ENCODE data around the gene LENG8.

Gene LENG8

DNA sequence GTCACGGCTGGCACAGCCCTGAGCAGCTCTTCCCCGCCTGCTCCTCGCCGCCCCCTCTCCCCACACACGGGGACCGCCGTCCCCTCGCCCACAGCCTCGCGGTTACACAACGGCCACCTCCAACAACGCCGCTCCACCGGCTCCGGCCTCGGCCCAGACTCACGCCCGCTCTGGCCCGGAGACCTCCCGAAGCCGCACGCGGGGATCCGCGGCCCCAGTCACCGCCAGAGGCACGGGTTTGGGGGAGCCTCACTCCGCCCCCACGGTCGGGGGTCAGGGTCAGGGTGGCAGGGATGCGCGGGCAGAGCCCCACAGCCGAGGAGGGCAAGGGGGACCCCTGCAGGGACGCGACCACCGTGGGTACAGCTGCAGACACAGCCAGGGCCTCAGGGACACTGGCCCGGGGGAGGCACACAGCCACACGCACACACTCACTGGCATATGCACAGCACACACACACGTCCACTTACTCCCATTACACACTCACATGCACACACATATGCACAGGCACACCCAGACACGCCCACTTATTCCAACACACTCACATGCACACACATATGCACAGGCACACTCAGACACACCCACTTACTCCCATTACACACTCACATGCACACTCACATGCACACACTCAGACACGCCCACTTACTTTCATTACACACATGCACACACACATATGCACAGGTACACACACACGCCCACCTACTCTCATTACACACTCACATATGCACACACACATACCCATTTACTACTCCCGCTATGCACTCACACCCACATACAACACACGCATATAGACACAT, 32.1 kb upstream of the LENG8 start:
- no peak for ATAC-seq
- TF ChIP-seq, protein P1, sequence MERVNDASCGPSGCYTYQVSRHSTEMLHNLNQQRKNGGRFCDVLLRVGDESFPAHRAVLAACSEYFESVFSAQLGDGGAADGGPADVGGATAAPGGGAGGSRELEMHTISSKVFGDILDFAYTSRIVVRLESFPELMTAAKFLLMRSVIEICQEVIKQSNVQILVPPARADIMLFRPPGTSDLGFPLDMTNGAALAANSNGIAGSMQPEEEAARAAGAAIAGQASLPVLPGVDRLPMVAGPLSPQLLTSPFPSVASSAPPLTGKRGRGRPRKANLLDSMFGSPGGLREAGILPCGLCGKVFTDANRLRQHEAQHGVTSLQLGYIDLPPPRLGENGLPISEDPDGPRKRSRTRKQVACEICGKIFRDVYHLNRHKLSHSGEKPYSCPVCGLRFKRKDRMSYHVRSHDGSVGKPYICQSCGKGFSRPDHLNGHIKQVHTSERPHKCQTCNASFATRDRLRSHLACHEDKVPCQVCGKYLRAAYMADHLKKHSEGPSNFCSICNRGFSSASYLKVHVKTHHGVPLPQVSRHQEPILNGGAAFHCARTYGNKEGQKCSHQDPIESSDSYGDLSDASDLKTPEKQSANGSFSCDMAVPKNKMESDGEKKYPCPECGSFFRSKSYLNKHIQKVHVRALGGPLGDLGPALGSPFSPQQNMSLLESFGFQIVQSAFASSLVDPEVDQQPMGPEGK (CRISPR knock-in tag; IDR thresholded peaks at IDR 0.05; ENCODE audit: borderline replicate concordance), result no peak
- TF ChIP-seq TCF4 (CRISPR knock-in tag; IDR thresholded peaks at IDR 0.05; ENCODE audit: borderline replicate concordance) (no peak), ARNTL (CRISPR knock-in tag; IDR thresholded peaks at IDR 0.05; ENCODE audit: borderline replicate concordance, low read depth) (no peak), ZNF8 (CRISPR knock-in tag; IDR thresholded peaks at IDR 0.05) (no peak), GLIS3 (CRISPR knock-in tag; IDR thresholded peaks at IDR 0.05) (no peak)

DNA sequence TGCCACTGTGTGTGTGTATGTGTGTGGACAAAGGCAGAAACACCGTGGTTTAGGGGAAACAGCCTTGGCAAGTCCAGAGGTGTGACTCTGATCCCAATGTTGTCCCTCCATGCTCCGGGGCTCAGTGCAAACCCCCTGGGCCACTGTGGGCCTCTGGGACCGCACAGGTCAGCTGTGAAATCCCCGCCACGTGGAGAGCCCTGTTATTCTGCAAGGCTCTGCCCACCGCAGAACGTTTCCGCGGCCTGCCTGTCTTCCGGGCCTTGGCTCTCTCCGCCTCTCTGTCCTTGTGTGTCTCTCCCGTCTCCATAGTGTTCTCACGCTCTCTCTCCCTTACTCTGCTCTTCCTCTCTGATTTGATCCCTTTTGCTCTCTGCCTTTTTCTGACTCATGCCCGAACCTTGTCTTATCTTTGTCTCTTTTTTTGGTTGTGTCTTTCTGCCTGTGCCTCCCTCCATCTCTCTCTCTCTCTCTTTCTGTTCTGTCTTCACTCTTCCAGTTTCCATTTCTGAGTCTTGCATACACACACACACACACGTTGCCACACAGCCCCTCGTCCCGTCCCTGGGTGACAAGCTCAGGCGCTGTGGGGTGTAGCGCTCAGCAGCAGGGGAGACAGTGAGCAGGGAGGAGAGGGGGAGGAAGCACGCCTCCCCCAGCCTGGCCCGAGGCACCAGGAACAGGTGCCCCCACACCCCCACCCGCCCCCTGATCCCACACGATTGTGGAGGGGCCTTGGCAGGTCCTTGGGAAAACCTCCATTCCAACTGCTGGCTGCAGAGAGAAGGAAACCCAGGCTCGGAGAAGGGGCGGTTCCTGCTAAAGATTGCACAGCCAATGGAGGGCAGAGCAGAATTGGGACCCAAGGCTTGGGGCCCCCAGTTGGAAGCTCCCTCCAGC, 30.7 kb upstream of the LENG8 start:
- peak; percentile 49 for ATAC-seq

DNA sequence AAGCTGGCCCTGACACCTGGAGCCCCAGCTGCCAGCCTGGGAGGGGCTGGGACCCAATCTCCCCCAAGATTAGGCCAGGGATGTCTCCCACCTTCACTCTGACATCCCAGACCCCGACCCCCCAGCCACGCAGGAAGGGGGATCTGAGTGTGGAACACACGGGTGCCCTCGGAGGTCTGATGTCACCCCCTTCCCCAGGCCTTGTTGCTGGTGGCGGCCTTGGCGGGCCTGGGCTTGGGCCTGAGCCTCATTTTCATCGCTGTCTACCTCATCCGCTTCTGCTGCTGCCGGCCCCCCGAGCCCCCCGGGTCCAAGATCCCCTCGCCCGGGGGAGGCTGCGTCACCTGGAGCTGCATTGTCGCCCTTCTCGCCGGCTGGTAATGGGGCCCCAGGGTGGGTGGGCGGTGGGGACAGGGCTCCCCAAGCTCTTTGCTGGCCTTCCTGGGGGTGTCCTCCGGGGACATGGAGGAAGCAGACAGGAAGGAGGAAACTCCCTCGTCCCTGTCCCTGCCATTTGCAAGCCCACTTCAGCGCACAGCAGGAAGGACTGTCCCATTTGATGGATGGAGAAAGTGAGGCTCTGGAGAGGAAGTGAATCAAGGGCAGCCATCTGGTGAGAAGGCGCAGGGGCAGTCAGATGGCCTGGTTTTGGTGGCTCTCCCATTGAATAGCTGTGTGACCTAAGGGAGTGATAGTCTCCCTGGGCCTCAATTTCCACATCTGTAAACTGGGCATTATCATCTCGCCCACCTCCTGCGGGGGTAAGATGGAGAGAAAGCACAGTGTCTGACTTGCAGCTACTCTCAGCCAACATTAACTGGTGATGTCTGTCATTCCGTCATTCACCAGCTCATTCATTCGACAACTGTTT, 29.8 kb upstream of the LENG8 start:
- no peak for ATAC-seq
- TF ChIP-seq, protein P2, sequence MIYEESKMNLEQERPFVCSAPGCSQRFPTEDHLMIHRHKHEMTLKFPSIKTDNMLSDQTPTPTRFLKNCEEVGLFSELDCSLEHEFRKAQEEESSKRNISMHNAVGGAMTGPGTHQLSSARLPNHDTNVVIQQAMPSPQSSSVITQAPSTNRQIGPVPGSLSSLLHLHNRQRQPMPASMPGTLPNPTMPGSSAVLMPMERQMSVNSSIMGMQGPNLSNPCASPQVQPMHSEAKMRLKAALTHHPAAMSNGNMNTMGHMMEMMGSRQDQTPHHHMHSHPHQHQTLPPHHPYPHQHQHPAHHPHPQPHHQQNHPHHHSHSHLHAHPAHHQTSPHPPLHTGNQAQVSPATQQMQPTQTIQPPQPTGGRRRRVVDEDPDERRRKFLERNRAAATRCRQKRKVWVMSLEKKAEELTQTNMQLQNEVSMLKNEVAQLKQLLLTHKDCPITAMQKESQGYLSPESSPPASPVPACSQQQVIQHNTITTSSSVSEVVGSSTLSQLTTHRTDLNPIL (CRISPR knock-in tag; IDR thresholded peaks at IDR 0.05; ENCODE audit: low read depth), result no peak
- TF ChIP-seq, protein P3, sequence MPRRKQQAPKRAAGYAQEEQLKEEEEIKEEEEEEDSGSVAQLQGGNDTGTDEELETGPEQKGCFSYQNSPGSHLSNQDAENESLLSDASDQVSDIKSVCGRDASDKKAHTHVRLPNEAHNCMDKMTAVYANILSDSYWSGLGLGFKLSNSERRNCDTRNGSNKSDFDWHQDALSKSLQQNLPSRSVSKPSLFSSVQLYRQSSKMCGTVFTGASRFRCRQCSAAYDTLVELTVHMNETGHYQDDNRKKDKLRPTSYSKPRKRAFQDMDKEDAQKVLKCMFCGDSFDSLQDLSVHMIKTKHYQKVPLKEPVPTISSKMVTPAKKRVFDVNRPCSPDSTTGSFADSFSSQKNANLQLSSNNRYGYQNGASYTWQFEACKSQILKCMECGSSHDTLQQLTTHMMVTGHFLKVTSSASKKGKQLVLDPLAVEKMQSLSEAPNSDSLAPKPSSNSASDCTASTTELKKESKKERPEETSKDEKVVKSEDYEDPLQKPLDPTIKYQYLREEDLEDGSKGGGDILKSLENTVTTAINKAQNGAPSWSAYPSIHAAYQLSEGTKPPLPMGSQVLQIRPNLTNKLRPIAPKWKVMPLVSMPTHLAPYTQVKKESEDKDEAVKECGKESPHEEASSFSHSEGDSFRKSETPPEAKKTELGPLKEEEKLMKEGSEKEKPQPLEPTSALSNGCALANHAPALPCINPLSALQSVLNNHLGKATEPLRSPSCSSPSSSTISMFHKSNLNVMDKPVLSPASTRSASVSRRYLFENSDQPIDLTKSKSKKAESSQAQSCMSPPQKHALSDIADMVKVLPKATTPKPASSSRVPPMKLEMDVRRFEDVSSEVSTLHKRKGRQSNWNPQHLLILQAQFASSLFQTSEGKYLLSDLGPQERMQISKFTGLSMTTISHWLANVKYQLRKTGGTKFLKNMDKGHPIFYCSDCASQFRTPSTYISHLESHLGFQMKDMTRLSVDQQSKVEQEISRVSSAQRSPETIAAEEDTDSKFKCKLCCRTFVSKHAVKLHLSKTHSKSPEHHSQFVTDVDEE (CRISPR knock-in tag; IDR thresholded peaks at IDR 0.05), result no peak
- TF ChIP-seq, protein P4, sequence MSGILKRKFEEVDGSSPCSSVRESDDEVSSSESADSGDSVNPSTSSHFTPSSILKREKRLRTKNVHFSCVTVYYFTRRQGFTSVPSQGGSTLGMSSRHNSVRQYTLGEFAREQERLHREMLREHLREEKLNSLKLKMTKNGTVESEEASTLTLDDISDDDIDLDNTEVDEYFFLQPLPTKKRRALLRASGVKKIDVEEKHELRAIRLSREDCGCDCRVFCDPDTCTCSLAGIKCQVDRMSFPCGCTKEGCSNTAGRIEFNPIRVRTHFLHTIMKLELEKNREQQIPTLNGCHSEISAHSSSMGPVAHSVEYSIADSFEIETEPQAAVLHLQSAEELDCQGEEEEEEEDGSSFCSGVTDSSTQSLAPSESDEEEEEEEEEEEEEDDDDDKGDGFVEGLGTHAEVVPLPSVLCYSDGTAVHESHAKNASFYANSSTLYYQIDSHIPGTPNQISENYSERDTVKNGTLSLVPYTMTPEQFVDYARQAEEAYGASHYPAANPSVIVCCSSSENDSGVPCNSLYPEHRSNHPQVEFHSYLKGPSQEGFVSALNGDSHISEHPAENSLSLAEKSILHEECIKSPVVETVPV (CRISPR knock-in tag; IDR thresholded peaks at IDR 0.05), result no peak
- TF ChIP-seq CSDC2 (CRISPR knock-in tag; IDR thresholded peaks at IDR 0.05) (no peak), ARNTL (CRISPR knock-in tag; IDR thresholded peaks at IDR 0.05; ENCODE audit: borderline replicate concordance, low read depth) (no peak), GLIS3 (CRISPR knock-in tag; IDR thresholded peaks at IDR 0.05) (no peak)

More for the DNA sequence above, 30.7 kb upstream of the LENG8 start:
- TF ChIP-seq, protein P4 (CRISPR knock-in tag; IDR thresholded peaks at IDR 0.05), result no peak
- TF ChIP-seq, protein P5, sequence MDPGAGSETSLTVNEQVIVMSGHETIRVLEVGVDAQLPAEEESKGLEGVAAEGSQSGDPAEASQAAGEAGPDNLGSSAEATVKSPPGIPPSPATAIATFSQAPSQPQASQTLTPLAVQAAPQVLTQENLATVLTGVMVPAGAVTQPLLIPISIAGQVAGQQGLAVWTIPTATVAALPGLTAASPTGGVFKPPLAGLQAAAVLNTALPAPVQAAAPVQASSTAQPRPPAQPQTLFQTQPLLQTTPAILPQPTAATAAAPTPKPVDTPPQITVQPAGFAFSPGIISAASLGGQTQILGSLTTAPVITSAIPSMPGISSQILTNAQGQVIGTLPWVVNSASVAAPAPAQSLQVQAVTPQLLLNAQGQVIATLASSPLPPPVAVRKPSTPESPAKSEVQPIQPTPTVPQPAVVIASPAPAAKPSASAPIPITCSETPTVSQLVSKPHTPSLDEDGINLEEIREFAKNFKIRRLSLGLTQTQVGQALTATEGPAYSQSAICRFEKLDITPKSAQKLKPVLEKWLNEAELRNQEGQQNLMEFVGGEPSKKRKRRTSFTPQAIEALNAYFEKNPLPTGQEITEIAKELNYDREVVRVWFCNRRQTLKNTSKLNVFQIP (CRISPR knock-in tag; IDR thresholded peaks at IDR 0.05; ENCODE audit: borderline replicate concordance, low read depth), result no peak
- TF ChIP-seq PPARA (CRISPR knock-in tag; IDR thresholded peaks at IDR 0.05; ENCODE audit: borderline replicate concordance) (no peak), ZNF70 (CRISPR knock-in tag; IDR thresholded peaks at IDR 0.05) (no peak), GLIS3 (CRISPR knock-in tag; IDR thresholded peaks at IDR 0.05) (no peak), BACH2 (CRISPR knock-in tag; IDR thresholded peaks at IDR 0.05; ENCODE audit: borderline replicate concordance) (no peak), CSDC2 (CRISPR knock-in tag; IDR thresholded peaks at IDR 0.05) (no peak), SNAI2 (CRISPR knock-in tag; IDR thresholded peaks at IDR 0.05) (no peak), RARB (CRISPR knock-in tag; IDR thresholded peaks at IDR 0.05) (no peak), ISL1 (CRISPR knock-in tag; IDR thresholded peaks at IDR 0.05) (no peak), ZFP3 (CRISPR knock-in tag; IDR thresholded peaks at IDR 0.05) (no peak)
- TF ChIP-seq, protein P1 (CRISPR knock-in tag; IDR thresholded peaks at IDR 0.05; ENCODE audit: borderline replicate concordance), result no peak
